DOHH2 (cell line): ENCODE data around the gene TBL2.

Experiments
- CTCF ChIP-seq: fragments of 200-600 bp; sonication (generic); IDR thresholded peaks from one replicate; pipeline ENCODE4 v1.5.1; 2014; ENCODE audit warnings: antibody characterized with exemption, mild to moderate bottlenecking, low read depth, low read length; ENCODE audit not compliant: poor library complexity, severe bottlenecking
- EZH2phosphoT487 ChIP-seq: fragments of 200-600 bp; sonication (generic); IDR thresholded peaks from 2 replicates; pipeline ENCODE4 v1.6.1; 2017; ENCODE audit warnings: borderline replicate concordance, mild to moderate bottlenecking, antibody characterized with exemption, low read length, moderate library complexity, mixed read lengths

DNA sequence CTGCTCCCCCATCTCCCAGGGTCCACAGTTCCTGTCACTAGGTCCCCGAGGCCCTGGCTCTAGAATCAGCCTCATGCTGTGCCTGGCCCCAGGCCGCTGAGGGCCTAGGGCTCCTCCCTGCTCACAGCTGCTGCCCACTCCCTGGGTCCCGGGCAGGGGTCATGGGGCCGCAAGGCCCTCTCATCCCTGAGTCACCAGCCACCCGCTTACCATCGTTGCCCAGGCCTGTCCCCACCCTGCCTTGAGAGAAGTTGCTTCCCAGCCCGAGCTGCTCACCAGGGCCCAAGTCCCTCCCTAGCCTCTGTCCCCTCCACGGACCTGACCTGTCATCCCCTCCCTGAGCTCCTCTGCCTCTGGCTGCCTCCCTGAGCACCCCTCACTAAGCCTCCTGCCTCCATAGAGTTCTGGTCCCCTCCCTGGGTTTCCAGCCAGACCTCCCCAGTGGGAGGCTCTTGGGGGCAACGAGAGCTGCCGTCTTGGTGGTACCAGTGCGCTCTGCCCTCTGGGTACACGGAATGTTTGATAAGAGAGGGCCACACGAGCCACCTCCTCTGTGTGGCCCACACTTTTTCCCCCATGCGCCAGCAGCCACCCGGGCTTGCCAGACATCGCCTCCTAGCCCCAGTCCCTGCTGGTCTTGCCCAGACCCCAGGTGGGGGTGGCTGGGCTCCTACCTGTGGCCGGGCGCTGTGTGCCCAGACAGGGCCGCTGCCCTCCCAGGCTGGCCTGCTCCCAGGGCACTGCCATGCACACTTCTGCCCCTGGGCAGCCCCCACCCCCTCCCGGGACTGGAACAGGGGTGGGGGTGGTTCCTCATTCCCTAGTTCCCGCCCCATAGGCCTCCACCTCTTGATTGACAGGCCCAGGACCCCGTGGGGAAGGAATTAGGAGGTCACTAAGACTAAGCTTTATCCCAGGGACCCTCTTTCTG is 24.6 kb upstream of the TBL2 start:
- TF ChIP-seq CTCF (no peak), EZH2phosphoT487 (no peak)
